Measurements from ENCODE around the gene SSTR3.

DNA sequence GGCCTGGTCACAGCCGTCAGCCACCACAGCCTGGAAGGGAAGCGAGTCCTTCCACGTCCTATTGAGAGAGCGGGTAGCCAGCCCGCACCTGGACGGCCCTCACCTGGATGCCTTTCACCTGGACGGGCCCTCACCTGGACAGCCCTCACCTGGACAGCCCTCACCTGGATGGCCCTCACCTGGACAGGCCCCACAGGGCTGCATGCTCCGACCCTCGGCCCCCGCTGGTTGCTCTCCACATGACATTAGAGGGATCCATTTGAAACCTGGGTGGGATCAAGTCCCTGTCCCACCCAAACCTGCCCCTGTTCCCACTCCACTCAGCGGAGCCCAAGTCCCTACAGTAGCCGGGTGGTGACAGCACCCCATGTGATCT is 27.9 kb downstream of the SSTR3 start:
- TF ChIP-seq TAF1 (conservative IDR thresholded peaks at IDR 0.05) (no peak), RAD21 (IDR thresholded peaks at IDR 0.05) (no peak), RXRA (IDR thresholded peaks at IDR 0.05) (no peak)
- TF ChIP-seq, protein P1, sequence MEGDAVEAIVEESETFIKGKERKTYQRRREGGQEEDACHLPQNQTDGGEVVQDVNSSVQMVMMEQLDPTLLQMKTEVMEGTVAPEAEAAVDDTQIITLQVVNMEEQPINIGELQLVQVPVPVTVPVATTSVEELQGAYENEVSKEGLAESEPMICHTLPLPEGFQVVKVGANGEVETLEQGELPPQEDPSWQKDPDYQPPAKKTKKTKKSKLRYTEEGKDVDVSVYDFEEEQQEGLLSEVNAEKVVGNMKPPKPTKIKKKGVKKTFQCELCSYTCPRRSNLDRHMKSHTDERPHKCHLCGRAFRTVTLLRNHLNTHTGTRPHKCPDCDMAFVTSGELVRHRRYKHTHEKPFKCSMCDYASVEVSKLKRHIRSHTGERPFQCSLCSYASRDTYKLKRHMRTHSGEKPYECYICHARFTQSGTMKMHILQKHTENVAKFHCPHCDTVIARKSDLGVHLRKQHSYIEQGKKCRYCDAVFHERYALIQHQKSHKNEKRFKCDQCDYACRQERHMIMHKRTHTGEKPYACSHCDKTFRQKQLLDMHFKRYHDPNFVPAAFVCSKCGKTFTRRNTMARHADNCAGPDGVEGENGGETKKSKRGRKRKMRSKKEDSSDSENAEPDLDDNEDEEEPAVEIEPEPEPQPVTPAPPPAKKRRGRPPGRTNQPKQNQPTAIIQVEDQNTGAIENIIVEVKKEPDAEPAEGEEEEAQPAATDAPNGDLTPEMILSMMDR (IDR thresholded peaks at IDR 0.05; ENCODE audit: low read depth, low read length, missing input control) = no peak

All from liver (tissue), 3 donors.